Body of pancreas (tissue), 4 donors: Measurements from ENCODE around the gene EBF4.

Experiments
- POLR2A ChIP-seq, 3 donors: fragments of 450-650 bp; IDR thresholded peaks; one replicate each; pipeline ENCODE4 v1.6.1; 2016; ENCODE audit warnings: antibody characterized with exemption in 3 of 3, mild to moderate bottlenecking in 2 of 3
- TF ChIP-seq, protein P1 (sequence below), 7 experiments: fragments of 450-650 bp in 4 of 7; fragments of 200-600 bp in 3 of 7; sonication (generic) in 3 of 7; IDR thresholded peaks; one replicate each; pipeline ENCODE4 v1.5.1; 2016 to 2019; ENCODE audit warnings: antibody characterized with exemption in 7 of 7

DNA sequence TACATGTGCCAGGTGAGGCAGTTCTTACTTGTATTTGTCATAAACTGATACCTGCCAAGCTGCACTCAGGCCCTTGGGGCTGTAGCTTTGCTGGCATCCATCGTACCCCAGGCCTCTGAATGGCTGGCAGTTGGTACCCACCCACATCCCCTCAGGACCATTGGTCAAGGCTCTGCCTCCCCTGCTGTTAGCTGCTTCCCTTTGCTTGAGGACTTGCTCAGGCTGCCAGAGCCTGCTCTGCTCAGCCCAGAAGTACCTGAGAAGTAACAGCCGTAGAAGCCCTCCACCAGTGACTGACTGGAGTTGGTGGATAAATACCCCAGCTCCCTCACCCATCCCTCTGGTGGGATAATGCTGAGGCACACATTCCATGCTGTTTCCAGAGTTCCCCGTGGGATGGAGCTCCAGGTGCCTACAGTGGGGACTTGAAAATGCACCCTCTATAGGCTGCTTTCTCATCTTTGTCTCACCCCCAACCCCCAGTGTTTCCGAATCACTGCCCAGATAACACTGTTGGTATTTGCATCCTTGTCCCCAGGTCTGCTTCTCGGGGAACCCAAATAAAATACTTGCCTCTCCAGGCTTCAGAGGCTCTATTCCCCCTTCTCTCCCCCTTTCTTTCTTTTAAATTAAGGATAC lies 7.3 kb downstream of the EBF4 start:
- TF ChIP-seq, protein P1, sequence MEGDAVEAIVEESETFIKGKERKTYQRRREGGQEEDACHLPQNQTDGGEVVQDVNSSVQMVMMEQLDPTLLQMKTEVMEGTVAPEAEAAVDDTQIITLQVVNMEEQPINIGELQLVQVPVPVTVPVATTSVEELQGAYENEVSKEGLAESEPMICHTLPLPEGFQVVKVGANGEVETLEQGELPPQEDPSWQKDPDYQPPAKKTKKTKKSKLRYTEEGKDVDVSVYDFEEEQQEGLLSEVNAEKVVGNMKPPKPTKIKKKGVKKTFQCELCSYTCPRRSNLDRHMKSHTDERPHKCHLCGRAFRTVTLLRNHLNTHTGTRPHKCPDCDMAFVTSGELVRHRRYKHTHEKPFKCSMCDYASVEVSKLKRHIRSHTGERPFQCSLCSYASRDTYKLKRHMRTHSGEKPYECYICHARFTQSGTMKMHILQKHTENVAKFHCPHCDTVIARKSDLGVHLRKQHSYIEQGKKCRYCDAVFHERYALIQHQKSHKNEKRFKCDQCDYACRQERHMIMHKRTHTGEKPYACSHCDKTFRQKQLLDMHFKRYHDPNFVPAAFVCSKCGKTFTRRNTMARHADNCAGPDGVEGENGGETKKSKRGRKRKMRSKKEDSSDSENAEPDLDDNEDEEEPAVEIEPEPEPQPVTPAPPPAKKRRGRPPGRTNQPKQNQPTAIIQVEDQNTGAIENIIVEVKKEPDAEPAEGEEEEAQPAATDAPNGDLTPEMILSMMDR (IDR thresholded peaks at IDR 0.05), result no peak
- TF ChIP-seq POLR2A (IDR thresholded peaks at IDR 0.05), result no peak
